HEK293 (cell line): ENCODE data around the gene GAA.

Experiments
- KLF16 ChIP-seq: fragments of 450-650 bp; formaldehyde crosslinking; IDR thresholded peaks from 2 replicates; pipeline ENCODE4 v1.5.1; 2017; ENCODE audit warnings: missing biosample characterization, missing genetic modification characterization
- SP3 ChIP-seq: fragments of 450-650 bp; formaldehyde crosslinking; IDR thresholded peaks from 2 replicates; pipeline ENCODE4 v1.5.1; 2016; ENCODE audit warnings: missing biosample characterization, missing genetic modification characterization
- ZBTB17 ChIP-seq: fragments of 450-650 bp; formaldehyde crosslinking; IDR thresholded peaks from 2 replicates; pipeline ENCODE4 v1.5.1; 2016; ENCODE audit warnings: missing biosample characterization, missing genetic modification characterization
- ZNF169 ChIP-seq: fragments of 450-650 bp; formaldehyde crosslinking; IDR thresholded peaks from 2 replicates; pipeline ENCODE4 v1.5.1; 2016; ENCODE audit warnings: missing biosample characterization, missing genetic modification characterization
- ZNF558 ChIP-seq: fragments of 450-650 bp; formaldehyde crosslinking; IDR thresholded peaks from 2 replicates; pipeline ENCODE4 v1.5.1; 2016; ENCODE audit warnings: missing biosample characterization, missing genetic modification characterization
- ZNF596 ChIP-seq: fragments of 450-650 bp; IDR thresholded peaks from 2 replicates; pipeline ENCODE4 v1.5.0; 2018; ENCODE audit warnings: missing biosample characterization, mild to moderate bottlenecking, missing genetic modification characterization, moderate library complexity
- ZNF600 ChIP-seq: fragments of 450-650 bp; formaldehyde crosslinking; IDR thresholded peaks from 2 replicates; pipeline ENCODE4 v1.5.1; 2016; ENCODE audit warnings: missing biosample characterization, missing genetic modification characterization
- TF ChIP-seq, protein P1 (sequence below): fragments of 450-650 bp; formaldehyde crosslinking; IDR thresholded peaks from 2 replicates; pipeline ENCODE4 v1.5.1; 2016; ENCODE audit warnings: missing biosample characterization, missing genetic modification characterization
- TF ChIP-seq, protein P2 (sequence below): fragments of 450-650 bp; formaldehyde crosslinking; IDR thresholded peaks from 2 replicates; pipeline ENCODE4 v1.5.1; 2016; ENCODE audit warnings: missing biosample characterization, missing genetic modification characterization, low read depth

DNA sequence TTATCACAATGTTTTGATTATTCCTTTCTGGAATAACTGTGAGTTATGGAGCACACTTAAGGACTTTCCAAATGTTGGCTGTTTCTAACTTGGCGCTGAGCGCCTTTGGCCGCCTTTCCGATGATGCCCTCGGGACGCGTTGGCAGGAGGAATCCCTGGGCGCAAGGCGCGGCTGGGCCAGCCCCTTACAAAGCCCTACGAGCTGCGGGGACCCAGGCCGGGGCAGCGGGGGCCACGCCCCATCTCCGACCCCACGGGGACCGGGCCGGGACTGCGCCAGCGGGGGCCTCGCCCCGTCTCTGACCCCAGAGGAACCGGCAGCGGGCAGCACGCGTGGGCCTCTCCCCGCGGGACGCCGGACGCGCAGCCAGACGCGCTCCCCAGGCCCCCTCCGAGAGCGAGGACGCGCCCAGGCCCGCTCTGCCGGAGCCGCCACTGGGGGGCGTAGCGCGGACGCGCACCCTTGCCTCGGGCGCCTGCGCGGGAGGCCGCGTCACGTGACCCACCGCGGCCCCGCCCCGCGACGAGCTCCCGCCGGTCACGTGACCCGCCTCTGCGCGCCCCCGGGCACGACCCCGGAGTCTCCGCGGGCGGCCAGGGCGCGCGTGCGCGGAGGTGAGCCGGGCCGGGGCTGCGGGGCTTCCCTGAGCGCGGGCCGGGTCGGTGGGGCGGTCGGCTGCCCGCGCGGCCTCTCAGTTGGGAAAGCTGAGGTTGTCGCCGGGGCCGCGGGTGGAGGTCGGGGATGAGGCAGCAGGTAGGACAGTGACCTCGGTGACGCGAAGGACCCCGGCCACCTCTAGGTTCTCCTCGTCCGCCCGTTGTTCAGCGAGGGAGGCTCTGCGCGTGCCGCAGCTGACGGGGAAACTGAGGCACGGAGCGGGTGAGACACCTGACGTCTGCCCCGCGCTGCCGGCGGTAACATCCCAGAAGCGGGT is at the start of gene GAA:
- TF ChIP-seq SP3 (tag by site-specific recombination), result peak; percentile 36; the same call in 1 of the 2 replicates
- TF ChIP-seq, protein P1, sequence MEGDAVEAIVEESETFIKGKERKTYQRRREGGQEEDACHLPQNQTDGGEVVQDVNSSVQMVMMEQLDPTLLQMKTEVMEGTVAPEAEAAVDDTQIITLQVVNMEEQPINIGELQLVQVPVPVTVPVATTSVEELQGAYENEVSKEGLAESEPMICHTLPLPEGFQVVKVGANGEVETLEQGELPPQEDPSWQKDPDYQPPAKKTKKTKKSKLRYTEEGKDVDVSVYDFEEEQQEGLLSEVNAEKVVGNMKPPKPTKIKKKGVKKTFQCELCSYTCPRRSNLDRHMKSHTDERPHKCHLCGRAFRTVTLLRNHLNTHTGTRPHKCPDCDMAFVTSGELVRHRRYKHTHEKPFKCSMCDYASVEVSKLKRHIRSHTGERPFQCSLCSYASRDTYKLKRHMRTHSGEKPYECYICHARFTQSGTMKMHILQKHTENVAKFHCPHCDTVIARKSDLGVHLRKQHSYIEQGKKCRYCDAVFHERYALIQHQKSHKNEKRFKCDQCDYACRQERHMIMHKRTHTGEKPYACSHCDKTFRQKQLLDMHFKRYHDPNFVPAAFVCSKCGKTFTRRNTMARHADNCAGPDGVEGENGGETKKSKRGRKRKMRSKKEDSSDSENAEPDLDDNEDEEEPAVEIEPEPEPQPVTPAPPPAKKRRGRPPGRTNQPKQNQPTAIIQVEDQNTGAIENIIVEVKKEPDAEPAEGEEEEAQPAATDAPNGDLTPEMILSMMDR (tag by site-specific recombination), result no peak
- no peak for TF ChIP-seq ZNF169
- TF ChIP-seq, protein P2, sequence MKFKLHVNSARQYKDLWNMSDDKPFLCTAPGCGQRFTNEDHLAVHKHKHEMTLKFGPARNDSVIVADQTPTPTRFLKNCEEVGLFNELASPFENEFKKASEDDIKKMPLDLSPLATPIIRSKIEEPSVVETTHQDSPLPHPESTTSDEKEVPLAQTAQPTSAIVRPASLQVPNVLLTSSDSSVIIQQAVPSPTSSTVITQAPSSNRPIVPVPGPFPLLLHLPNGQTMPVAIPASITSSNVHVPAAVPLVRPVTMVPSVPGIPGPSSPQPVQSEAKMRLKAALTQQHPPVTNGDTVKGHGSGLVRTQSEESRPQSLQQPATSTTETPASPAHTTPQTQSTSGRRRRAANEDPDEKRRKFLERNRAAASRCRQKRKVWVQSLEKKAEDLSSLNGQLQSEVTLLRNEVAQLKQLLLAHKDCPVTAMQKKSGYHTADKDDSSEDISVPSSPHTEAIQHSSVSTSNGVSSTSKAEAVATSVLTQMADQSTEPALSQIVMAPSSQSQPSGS (tag by site-specific recombination), result no peak
- TF ChIP-seq ZNF600 (tag by site-specific recombination), result no peak; the same call in none of the 2 replicates
- TF ChIP-seq ZBTB17, result no peak
- TF ChIP-seq KLF16 (tag by site-specific recombination), result peak; percentile 25; the same call in 1 of the 2 replicates
- TF ChIP-seq ZNF596 (tag by site-specific recombination), result peak; percentile 55; the same call in 1 of the 2 replicates
- TF ChIP-seq ZNF558 (tag by site-specific recombination), result no peak
